ENCODE data around the gene ZBTB40. TPM values are rescaled to one million over a fixed set of nuclear protein-coding genes. Genes with fewer than 3 reads are reported as not detected.

ZBTB40 gene
- total RNA-seq, 2 donors from 2014 or later: 11.2 to 20.1 TPM

- no peak overlapping the region for H3K27ac ChIP-seq
- no peak overlapping the region for H3K4me3 ChIP-seq
- H3K4me1 ChIP-seq: peaks cover 11% of the 10 kb centered on the region
- H3K9me3 ChIP-seq: peaks cover 0 to 5% (median 0%) of the 10 kb centered on the region in 3 donors
- intact Hi-C loops (cut with DNase I): no loop called here
- no peak for TF ChIP-seq CTCF (IDR thresholded peaks at IDR 0.05)
- no peak for TF ChIP-seq POLR2A (IDR thresholded peaks at IDR 0.05)
- WGBS, 2 donors: 56 to 63% methylated on average over 5 of the region's 5 CpGs
- ATAC-seq (no peak), DNase-seq (no peak)
- H3K36me3 ChIP-seq (replicated peaks in 1 of 2; ENCODE audit: insufficient read depth in 1 of 2, low read depth in 2 of 2): no peaks in the 10 kb centered on the region
- H3K27me3 ChIP-seq: no peaks in the 10 kb centered on the region
Observed at GRCh38 chr1:22487781-22488180, 36.1 kb downstream of the ZBTB40 start.

- ATAC-seq (no peak), DNase-seq (no peak)
- WGBS, 2 donors: 89 to 92% methylated on average over 5 of the region's 5 CpGs
- Histone ChIP-seq H3K9me3 (peaks cover 0 to 5% (median 0%) of the 10 kb centered on the region in 3 donors), H3K27ac (no peak overlapping the region), H3K27me3 (no peaks in the 10 kb centered on the region), H3K4me3 (no peak overlapping the region), H3K36me3 (replicated peaks in 1 of 2; ENCODE audit: insufficient read depth in 1 of 2, low read depth in 2 of 2) (no peaks in the 10 kb centered on the region), H3K4me1 (peaks cover 11% of the 10 kb centered on the region)
- no peak for TF ChIP-seq POLR2A (IDR thresholded peaks at IDR 0.05)
- no peak for TF ChIP-seq CTCF (IDR thresholded peaks at IDR 0.05)
- intact Hi-C loops (cut with DNase I): no loop called here
Observed at GRCh38 chr1:22488319-22488718, 36.7 kb downstream of the ZBTB40 start.

GRCh38 chr1:22489278-22489677 lies 37.6 kb downstream of the ZBTB40 start:
- no peak for ATAC-seq
- TF ChIP-seq POLR2A (IDR thresholded peaks at IDR 0.05) (no peak), CTCF (IDR thresholded peaks at IDR 0.05) (no peak)
- Histone ChIP-seq H3K4me1 (peaks cover 11% of the 10 kb centered on the region), H3K36me3 (replicated peaks in 1 of 2; ENCODE audit: insufficient read depth in 1 of 2, low read depth in 2 of 2) (no peaks in the 10 kb centered on the region), H3K27me3 (no peaks in the 10 kb centered on the region), H3K4me3 (no peak overlapping the region), H3K27ac (no peak overlapping the region), H3K9me3 (peaks cover 0 to 4% (median 0%) of the 10 kb centered on the region in 3 donors)
- 88 to 92% methylated on average over 6 of the region's 6 CpGs for WGBS, 2 donors
- DNase-seq: no peak
- intact Hi-C loops (cut with DNase I): no loop called here

- WGBS, 2 donors: 89 to 91% methylated on average over 6 of the region's 6 CpGs
Observed at GRCh38 chr1:22489823-22490222, 38.2 kb downstream of the ZBTB40 start.

More at GRCh38 chr1:22489823-22490222, 38.2 kb downstream of the ZBTB40 start:
- Histone ChIP-seq H3K4me3 (no peak overlapping the region), H3K9me3 (no peaks in the 10 kb centered on the region), H3K4me1 (peaks cover 11% of the 10 kb centered on the region), H3K27ac (no peak overlapping the region), H3K27me3 (no peaks in the 10 kb centered on the region), H3K36me3 (replicated peaks in 1 of 2; ENCODE audit: insufficient read depth in 1 of 2, low read depth in 2 of 2) (no peaks in the 10 kb centered on the region)
- intact Hi-C loops (cut with DNase I): no loop called here
- no peak for ATAC-seq
- DNase-seq: no peak
- TF ChIP-seq CTCF (IDR thresholded peaks at IDR 0.05) (no peak), POLR2A (IDR thresholded peaks at IDR 0.05) (no peak)
